Measurements from ENCODE around the gene TENM4.

TENM4 gene

DNA sequence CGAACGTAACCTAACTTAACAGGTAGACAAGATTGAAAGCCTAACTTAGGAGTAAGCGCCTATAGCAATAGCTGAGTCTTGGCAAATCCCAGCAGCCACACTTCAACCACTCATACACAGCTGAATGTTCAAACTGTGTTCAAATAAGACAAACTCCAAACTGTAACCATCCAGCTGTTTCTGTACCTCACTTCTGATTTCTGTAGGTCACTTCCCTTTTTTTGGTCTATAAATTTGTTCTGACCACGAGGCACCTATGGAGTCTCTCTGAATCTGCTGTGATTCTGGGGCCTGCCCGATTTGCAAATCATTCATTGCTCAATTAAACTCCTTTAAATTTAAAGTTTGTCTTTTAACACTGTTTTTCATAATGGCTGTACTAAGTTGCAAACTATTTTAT, 8.2 kb upstream of the TENM4 start:
- DNase-seq (ENCODE audit: low read depth in 2 of 2) = no peak

- no peak for DNase-seq (ENCODE audit: low read depth in 2 of 2)
Observed at GRCh38 chr11:79447038-79447786, 6.4 kb upstream of the TENM4 start.

DNA sequence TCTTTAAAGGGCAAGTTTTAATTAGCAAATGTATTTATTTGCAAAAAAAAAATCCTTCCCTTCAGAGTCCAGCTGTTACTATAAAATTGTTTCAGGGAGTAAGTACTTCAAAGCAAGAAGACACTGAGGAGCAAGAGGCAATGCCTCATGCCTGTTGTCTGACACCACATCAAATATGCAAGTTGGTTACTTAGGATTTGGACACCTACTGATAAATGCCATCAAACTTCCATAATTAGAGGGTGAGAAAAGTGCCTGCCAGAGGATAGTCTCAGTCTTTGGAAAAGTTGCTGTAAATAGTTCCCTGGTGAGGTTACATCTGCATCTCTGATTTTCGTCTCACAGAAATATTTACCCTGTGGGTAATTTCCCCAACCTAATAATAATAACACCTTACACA, 4.1 kb upstream of the TENM4 start:
- no peak for DNase-seq (ENCODE audit: low read depth in 2 of 2)

DNA sequence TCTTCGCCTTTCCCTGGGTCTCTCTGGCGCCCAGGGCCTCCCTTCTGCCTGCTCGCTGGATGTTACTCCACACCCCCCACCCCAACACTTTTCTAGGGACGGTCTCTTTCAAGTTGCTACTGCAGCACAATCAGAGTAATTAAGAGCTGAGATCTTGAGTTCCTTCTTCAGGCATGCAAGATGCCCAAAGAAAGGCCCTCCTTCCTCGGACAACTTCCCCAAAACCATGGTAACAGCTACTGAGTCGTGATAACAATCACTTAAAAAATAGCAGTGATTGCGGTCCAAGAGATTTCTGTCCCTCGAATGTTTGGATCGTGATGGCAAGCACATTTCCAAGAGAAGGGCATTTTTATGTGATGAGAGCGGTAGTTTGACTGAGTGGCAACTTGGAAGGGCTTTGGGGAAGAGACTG, 638 bp upstream of the TENM4 start:
- DNase-seq (ENCODE audit: low read depth in 2 of 2) = no peak

GRCh38 chr11:79439886-79440570, 802 bp downstream of the TENM4 start:
- no peak for DNase-seq (ENCODE audit: low read depth in 2 of 2)

DNA sequence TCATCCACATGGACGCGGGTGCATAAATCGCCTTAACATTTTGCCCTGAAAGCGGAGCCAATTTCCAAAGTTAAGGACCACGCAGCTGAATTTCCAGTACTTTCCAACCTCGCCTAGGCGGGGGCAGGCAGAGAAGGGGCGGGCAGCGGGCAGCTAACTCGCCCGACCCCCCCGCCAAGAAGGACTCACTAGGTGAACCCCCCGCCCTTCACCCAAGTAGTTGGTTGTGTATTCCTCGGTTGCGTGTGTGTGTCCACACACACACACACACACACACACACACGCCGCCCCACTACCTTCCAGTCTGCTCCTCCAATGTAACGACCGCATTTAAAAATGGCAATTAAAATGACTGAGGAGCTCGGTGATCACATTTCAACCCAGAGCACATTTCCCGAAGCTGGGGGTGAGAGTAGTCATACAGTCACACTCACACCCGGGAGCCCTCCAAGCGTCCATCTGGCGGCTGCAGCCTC, 1.4 kb downstream of the TENM4 start:
- DNase-seq (ENCODE audit: low read depth in 2 of 2) = no peak

DNA sequence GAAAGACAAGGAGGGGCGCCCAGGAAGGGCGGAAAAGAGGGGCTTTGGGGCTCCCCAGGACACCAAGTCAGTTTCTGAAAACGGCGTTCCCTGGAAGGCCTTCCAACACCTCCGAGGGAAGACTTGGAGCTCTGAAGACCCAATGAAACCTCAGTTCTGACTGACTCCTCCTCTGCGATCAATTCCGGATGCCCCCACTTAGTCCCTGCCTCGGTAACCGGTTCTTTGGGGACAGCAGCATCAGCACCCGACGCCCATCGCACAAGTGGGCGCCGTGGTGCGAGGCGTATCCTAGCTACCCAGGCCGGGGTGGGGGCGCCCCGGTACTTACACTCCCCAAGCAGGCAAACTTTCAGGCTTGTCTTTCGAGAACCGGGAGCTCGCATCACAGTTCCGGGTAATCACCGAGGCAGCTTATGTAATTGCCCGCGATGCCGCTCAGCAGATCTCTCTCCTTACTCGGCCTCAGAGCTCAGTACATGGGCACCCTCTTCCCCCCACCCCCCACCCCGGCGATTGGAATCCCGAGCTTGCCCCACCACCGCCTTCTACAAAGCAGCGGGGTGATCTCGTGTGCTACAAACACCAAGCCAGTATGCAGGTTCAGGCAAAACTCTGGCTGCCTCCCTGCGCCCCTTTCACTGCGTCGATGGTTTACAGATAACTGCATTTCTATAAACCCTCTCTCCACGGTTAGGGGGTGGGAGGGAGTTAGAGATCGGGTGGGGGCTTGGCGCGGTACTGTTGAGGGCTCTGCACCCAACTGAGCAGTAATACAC, 2.0 kb downstream of the TENM4 start:
- no peak for DNase-seq (ENCODE audit: low read depth in 2 of 2)

GRCh38 chr11:79437981-79438630, 2.7 kb downstream of the TENM4 start:
- DNase-seq (ENCODE audit: low read depth in 2 of 2) = no peak

- no peak for DNase-seq (ENCODE audit: low read depth in 2 of 2)
Observed at GRCh38 chr11:79437278-79437980, 3.4 kb downstream of the TENM4 start.

GRCh38 chr11:79436919-79437277, 3.9 kb downstream of the TENM4 start:
- no peak for DNase-seq (ENCODE audit: low read depth in 2 of 2)

DNA sequence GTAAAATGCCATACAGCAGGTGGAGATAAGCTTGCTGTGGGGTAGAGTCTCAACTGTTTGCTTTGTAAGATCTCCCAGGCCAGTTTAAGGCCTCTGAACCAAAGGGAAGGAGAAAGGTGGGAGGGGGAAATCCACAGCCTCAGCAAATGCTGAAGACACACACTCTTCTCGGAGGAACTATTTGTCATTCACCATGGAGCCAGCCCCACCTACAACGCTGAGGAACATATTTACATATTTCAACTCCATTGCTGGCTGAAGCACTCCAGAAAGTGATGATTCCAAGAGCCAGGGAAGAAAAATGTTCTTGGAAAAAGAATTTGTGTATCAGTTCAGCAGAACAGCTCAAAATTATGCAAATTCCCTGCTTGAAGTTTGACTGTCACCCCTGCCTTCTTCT, 6.5 kb downstream of the TENM4 start:
- DNase-seq (ENCODE audit: low read depth in 2 of 2) = no peak

DNA sequence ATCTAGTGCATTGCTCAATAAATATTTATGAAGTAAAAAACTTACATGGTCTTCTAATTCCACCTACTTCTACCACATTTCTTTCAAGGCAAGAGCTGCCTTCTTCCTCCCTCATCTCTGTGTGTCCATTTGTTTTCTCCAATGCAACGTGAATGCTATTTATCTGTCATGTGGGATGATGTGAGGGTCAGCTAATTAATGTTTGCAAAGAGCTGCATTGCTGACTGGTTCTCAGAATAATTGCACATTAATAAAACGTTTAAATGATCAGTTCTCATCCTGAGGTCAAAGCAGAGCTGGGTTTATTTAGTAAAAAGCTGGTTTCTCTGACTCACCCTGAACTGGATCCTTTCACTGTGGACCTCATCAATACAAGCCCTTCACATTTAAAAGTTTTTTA, 8.7 kb downstream of the TENM4 start:
- DNase-seq (ENCODE audit: low read depth in 2 of 2) = no peak

- DNase-seq (ENCODE audit: low read depth in 2 of 2) = no peak
Observed at GRCh38 chr11:79431535-79431934, 9.3 kb downstream of the TENM4 start.

- DNase-seq (ENCODE audit: low read depth in 2 of 2) = no peak
Observed at GRCh38 chr11:79430280-79430679, 10.6 kb downstream of the TENM4 start.

- DNase-seq (ENCODE audit: low read depth in 2 of 2) = no peak
Observed at GRCh38 chr11:79428406-79428805, 12.4 kb downstream of the TENM4 start.

DNA sequence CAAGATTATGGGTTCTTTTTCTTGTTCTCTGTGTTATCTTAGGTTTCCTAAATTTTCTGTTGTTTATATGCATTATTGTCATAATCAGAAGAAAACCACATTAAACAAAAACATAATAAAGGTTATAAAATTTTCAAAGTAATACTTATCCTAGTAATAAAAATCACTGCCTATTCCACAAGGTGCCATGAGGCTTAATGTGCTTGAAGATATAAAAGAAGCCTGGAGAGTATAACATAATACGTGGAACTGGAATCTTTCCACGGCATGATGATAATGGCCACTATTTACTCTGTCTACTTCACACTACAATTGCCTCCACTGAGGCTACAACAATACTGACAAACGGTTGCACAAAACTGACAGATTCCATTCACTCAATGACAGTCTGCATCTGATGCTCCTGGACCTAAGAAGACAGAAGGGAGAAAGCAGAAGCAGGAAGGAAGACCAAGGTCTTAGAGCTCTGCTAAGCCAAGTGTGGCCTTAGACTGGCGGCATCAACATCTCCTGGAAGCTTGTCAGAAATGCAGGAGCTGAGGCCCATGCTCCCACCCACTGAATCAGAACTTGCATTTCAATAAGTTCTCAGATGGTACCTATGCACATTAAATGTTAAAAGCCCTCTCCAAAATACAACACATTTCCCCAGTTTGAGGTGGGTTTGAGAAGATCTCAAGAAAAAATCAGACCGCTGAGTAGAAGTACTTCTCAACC, 13.1 kb downstream of the TENM4 start:
- DNase-seq (ENCODE audit: low read depth in 2 of 2) = no peak

DNA sequence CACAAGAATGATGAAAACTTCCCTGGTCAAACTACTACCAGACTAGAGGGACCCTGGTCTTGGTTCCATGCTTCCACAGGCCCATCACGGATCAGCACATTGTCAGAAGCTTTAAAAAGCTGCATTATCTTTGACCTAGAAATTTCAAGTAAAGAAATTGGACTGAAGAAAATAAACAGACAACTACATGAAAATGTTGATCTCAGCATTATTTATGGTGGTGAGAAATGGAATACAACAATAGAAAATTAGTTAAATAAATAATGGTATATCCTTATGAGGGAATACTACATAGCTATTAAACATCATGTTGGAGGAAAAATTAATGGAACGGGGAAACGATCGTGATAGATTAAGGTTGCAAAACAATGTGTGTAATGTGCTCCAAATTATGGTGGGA, 13.7 kb downstream of the TENM4 start:
- DNase-seq (ENCODE audit: low read depth in 2 of 2) = no peak

GRCh38 chr11:79425463-79425862, 15.4 kb downstream of the TENM4 start:
- DNase-seq (ENCODE audit: low read depth in 2 of 2) = no peak

DNA sequence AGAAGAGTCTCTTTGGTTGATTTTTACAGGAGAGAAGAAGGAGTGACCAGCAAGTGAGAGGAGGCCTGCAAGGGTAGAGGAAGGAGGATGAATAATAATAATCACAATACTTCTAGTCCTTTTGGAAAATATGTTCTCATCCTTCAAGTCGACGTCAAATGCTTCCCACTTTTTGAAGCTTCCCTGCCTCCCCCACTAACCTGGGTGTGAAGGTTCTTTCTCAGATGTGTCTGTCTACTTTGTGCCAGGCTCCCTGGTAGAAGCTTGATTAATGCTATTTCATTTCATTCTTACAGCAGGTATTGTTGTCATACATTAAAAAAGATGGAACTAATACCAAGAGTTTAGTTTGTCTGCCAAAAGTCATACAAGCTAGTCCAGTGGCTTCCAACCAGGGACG, 17.1 kb downstream of the TENM4 start:
- no peak for DNase-seq (ENCODE audit: low read depth in 2 of 2)

- DNase-seq (ENCODE audit: low read depth in 2 of 2) = no peak
Observed at GRCh38 chr11:79422866-79423265, 18.0 kb downstream of the TENM4 start.

DNA sequence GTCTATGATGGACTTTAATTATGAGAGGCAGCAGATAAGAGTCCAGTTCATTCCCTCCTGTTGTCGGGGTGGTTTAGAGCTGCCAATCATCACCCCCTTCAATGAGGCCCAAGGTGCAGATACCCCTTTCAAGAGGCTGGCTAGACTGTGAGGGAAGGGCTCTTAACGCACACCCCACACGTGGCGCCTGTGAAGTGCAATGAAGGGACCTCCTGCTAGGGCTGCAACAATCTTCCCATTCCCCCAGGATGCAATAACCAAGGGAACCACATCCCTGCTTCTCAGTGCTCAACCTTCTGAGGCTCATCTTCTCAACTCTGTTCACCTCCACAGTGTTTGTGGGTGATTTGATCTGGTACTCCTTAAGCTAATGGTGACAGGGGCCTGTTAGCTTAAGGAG, 19.0 kb downstream of the TENM4 start:
- no peak for DNase-seq (ENCODE audit: low read depth in 2 of 2)
